GM18505 (cell line): ENCODE results near the gene NT5DC3.

ENCODE experiments used
- ATAC-seq: cut with Tn5 transposase; IDR thresholded peaks from one replicate; pipeline ENCODE4 v1.9.1; 2021; ENCODE audit not compliant: unreplicated experiment
- POLR2A ChIP-seq: IDR thresholded peaks from 4 replicates; pipeline ENCODE4 v1.6.1; 2011; ENCODE audit warnings: borderline replicate concordance; ENCODE audit not compliant: insufficient read depth, insufficient read length; ENCODE audit errors: extremely low read depth

Gene NT5DC3

GRCh38 chr12:103768467-103769123, 72.4 kb downstream of the NT5DC3 start:
- TF ChIP-seq POLR2A: no peak
- no peak for ATAC-seq

GRCh38 chr12:103766028-103766427, 75.0 kb downstream of the NT5DC3 start:
- no peak for TF ChIP-seq POLR2A
- ATAC-seq: no peak

- ATAC-seq: no peak
- no peak for TF ChIP-seq POLR2A
Measured at GRCh38 chr12:103765322-103765721, 75.7 kb downstream of the NT5DC3 start.

GRCh38 chr12:103762473-103762872, 78.6 kb downstream of the NT5DC3 start:
- no peak for ATAC-seq
- TF ChIP-seq POLR2A: no peak

- no peak for TF ChIP-seq POLR2A
- ATAC-seq: no peak
Measured at GRCh38 chr12:103758310-103759089, 82.5 kb downstream of the NT5DC3 start.

- ATAC-seq: no peak
- no peak for TF ChIP-seq POLR2A
Measured at GRCh38 chr12:103757248-103757647, 83.8 kb downstream of the NT5DC3 start.

GRCh38 chr12:103756443-103756842, 84.6 kb downstream of the NT5DC3 start:
- no peak for TF ChIP-seq POLR2A

GRCh38 chr12:103755425-103755824, 85.6 kb downstream of the NT5DC3 start:
- no peak for ATAC-seq

More at GRCh38 chr12:103756443-103756842, 84.6 kb downstream of the NT5DC3 start:
- ATAC-seq: no peak

GRCh38 chr12:103751600-103751999, 89.4 kb downstream of the NT5DC3 start:
- no peak for ATAC-seq

More at GRCh38 chr12:103755425-103755824, 85.6 kb downstream of the NT5DC3 start:
- TF ChIP-seq POLR2A: no peak

GRCh38 chr12:103751171-103751570, 89.9 kb downstream of the NT5DC3 start:
- no peak for TF ChIP-seq POLR2A
- no peak for ATAC-seq

More at GRCh38 chr12:103751600-103751999, 89.4 kb downstream of the NT5DC3 start:
- no peak for TF ChIP-seq POLR2A

GRCh38 chr12:103748875-103749274, 92.2 kb downstream of the NT5DC3 start:
- ATAC-seq: no peak
- no peak for TF ChIP-seq POLR2A

- TF ChIP-seq POLR2A: no peak
- ATAC-seq: no peak
Measured at GRCh38 chr12:103748002-103748401, 93.0 kb downstream of the NT5DC3 start.

GRCh38 chr12:103745962-103746361, 95.1 kb downstream of the NT5DC3 start:
- TF ChIP-seq POLR2A: no peak
- ATAC-seq: no peak

GRCh38 chr12:103743788-103744187, 97.2 kb downstream of the NT5DC3 start:
- TF ChIP-seq POLR2A: no peak
- no peak for ATAC-seq
